Cardiac fibroblast (primary cell): ENCODE results near the gene BZW1.

Experiments
- DNase-seq, 2 donors: peaks; one replicate each; pipeline versions ENCODE4 v3.0.0 to v3.0.0-alpha.2; 2010; ENCODE audit warnings: low read depth in 2 of 2
- H3K4me3 ChIP-seq, 2 donors: replicated peaks in 1 of 2; 1 replicate in 1 of 2; 2 replicates in 1 of 2; pipeline ENCODE4 v1.5.1; 2011; ENCODE audit warnings: low read depth in 2 of 2, low read length in 2 of 2, mild to moderate bottlenecking in 2 of 2, moderate library complexity in 1 of 2
- TF ChIP-seq, protein P1 (sequence below): IDR thresholded peaks from one replicate; pipeline ENCODE4 v1.5.1; 2011; ENCODE audit warnings: low read depth, mild to moderate bottlenecking, low read length, inconsistent platforms

BZW1 gene

DNA sequence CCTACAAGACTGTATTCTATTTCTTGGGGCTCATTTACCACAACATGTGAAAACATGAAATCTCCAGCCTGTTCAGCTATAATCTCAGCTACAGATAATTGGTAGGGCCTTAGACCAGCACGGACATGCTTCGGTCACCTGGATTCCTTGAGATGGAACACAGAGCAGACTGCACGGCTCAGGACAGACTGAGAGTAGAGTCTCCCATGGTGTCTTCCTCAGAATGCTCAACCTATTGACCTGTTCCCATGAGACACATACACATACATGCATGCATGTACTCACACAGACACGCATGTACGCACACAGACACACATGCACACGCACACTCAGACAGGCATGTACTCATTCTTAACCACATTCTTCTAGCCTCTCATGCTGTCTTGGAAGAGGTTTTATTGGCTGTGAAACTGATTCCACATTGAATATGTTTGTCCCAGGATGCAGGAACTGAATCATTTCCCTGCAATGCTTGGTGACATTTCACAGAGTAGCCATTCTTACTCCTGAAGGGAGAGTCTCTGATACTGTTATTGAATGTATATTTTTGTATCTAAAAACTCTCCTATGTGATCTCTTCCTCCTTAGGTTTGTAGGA, 23.5 kb upstream of the BZW1 start:
- TF ChIP-seq, protein P1, sequence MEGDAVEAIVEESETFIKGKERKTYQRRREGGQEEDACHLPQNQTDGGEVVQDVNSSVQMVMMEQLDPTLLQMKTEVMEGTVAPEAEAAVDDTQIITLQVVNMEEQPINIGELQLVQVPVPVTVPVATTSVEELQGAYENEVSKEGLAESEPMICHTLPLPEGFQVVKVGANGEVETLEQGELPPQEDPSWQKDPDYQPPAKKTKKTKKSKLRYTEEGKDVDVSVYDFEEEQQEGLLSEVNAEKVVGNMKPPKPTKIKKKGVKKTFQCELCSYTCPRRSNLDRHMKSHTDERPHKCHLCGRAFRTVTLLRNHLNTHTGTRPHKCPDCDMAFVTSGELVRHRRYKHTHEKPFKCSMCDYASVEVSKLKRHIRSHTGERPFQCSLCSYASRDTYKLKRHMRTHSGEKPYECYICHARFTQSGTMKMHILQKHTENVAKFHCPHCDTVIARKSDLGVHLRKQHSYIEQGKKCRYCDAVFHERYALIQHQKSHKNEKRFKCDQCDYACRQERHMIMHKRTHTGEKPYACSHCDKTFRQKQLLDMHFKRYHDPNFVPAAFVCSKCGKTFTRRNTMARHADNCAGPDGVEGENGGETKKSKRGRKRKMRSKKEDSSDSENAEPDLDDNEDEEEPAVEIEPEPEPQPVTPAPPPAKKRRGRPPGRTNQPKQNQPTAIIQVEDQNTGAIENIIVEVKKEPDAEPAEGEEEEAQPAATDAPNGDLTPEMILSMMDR, result no peak
- DNase-seq, result peak; percentile 74 to 94
- no peak overlapping the region for H3K4me3 ChIP-seq

DNA sequence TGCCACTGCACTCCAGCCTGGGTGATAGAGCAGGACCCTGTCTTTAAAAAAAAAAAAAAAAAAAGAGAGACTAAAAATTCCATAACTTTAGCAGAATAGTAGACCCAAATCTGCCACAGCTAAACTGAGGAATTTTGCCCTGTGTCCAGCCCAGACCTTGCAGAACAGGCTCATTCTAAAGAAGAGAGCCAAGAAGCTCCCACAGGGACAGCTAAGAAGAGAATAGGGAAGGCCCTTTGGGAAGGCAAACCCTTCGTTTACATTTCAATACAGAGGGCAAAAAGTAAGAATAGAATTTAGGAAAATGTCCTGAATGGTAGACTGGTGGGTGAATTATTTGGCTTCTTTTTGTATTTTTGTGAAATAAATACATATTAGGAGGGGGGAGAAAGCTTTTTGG, 21.5 kb upstream of the BZW1 start:
- TF ChIP-seq, protein P1, result no peak
- no peak overlapping the region for H3K4me3 ChIP-seq
- DNase-seq, result no peak

DNA sequence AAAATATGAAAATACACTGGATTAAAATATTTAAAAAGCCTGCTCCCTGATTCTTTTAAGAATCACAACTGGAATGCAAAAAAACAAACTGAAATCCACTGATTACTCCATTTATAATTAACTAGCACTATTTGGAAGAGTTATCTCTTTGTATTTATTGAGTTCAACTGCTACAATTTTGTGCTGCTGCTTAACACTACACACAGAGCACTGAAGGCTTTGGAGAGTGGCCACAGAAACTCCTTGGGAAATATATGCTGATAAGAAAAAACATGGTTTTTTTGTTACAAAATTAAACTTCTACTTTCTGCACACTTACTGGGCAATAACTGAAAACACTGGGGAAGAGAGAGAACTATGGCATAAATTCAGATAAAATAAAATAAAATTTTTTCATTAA, 19.8 kb upstream of the BZW1 start:
- H3K4me3 ChIP-seq, result no peak overlapping the region

DNA sequence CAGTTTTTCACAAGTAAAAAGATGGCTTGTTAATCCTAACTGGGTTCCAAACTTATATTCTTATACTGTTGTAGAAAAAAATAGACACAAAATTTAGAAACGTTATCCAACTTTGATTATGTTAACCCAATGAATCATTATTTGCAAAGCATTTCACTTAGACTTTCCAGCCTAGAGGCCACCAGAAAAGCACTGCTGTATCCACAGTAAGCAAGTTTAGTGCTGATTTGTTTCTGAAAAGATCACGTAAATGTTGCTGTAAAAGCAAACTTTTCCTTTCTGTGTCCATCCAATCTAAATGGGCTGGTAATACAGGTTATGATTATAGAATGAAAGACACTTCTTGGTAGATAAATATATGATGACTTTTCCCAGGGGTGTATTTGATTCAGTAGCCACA, 17.6 kb upstream of the BZW1 start:
- H3K4me3 ChIP-seq, result no peak overlapping the region
- DNase-seq, result no peak
- TF ChIP-seq, protein P1, result no peak

More for the DNA sequence above, 19.8 kb upstream of the BZW1 start:
- peak in 1 of 2 donors; percentile 65 for DNase-seq
- TF ChIP-seq, protein P1, result no peak

DNA sequence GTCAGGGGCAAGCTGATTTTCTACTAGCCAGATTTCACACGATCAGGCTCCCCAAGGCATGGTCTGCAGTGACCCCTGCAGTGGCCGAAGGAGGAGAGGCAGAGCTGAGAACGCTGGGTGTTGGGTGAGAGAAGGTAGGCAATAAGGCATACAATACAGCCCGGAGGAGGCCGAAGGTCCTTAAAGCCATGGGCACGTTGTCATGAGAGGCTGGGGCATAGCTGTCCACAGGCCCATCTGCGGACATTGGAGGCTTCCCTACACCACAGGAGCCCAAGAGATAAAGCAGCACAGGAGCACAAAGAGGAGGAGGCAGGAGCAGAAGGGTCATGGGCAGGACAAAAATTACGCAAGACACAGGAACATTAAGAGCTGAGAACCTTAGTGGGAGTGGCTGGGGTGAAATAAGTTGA, 16.7 kb upstream of the BZW1 start:
- peak; percentile 55 to 62 for DNase-seq
- TF ChIP-seq, protein P1, result no peak
- H3K4me3 ChIP-seq, result no peak overlapping the region

DNA sequence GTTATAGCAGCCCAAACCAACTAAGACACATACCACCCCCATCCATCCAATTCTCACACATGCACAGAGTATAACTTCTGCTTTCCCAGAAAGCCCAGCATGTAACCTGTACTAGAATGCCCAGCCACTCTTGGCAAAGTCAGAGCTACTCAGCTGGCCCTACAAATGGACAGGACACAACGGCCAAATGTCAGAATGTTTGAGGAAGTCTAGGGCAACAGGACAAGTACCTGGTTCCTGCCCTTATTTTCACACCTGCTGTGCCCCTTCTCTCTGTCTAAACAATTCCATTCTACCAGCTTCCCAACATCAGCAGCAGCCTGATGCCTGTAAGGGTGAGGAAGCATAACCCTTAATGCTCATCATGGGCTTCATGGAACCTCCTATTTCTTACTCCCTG, 15.1 kb upstream of the BZW1 start:
- TF ChIP-seq, protein P1, result no peak
- DNase-seq, result no peak
- H3K4me3 ChIP-seq, result no peak overlapping the region

DNA sequence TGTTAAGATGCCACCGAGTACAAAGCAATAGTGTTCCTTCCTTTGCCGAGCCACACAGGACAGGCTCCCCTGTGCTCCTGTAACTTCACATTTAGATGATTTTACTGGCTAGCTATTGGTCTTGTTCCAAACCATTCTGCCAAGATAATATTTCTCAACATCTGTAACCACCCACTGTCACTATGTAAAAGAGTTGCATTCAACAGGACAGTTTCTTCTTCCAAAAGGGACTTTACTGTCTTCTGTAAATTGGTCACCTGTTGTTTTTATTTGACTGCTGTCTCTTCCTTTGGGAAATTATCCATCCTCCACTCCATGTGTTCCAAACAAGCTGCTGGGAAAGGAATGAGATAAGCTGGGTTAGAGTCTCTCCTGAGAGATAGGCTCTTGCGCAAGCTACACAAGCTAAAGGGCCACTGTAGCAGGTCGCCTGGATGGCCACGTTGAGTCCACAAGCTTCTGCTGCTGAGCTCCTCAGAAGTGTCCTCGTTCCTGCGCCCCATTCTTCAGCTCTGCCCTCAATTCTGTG, 14.4 kb upstream of the BZW1 start:
- DNase-seq, result peak; percentile 49 to 63
- no peak overlapping the region for H3K4me3 ChIP-seq
- TF ChIP-seq, protein P1, result no peak
